Activated CD4-positive, alpha-beta T cell treated with anti-CD3 and anti-CD28 coated beads, Interleukin-2, Interleukin-6, amounts not matched to agents 100 ng/mL and 50 ng/mL, durations not matched to agents 16 hours and 8 hours (primary cell): ENCODE measurements around the gene TIRAP.
A peak's percentile ranks its signal among the peaks of the same experiment; 100 is the strongest.
"Not testable (repeated sequence)": the region's sequence is repeated elsewhere in the genome, so short reads cannot be mapped to it uniquely, and the experiment has no call there.

ENCODE experiments used
- DNase-seq: peaks from one replicate; pipeline ENCODE4 v3.0.0-alpha.2; 2020

Gene TIRAP

DNA sequence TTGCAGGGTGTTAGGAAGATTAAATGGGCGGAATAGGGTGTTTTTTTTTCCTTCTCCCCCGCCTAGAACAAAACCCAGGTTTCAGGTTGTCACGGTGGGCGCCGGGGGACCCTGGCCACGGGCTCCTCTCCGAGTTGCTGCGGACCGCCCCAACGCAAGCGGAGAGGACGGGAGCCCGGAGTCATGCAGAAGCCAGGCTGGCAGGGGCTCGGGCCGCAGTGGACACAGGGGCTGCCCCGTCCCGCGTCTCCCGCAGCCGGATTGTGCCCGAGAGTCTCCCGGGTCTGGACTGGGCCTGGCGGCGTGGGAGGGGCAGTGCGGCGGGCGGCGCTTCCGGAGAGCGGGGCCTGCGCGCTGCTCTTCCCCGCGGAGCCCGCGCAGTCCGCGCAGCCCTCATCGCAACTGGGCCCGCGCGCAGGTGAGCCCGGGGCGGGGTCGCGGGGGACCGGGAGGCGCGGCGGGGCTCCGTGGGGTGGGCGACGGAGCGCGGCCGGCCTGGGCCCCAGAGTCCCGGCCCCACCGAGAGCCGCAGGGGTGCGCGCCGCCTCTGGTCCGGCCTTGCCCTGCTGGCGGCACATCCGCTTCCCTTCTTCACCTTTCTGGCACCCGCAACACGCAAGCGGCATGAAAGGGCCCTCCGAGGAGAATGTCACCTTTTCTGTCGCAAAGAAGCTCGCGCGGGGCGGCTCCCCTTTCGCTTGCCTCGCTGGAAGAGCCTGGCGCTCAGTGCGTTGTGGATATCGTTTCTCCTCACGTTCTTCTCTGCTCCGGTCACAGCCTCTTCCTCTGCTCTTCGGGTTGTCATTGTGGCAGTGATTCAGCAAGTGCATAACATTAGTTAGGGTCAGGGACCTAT, at the start of gene TIRAP:
TSS of gene TIRAP (plus strand) at position 358 of the 856 bp plus-strand sequence. CDS start 7,802 bp downstream, outside the sequence.
- peak; percentile 68 for DNase-seq

DNA sequence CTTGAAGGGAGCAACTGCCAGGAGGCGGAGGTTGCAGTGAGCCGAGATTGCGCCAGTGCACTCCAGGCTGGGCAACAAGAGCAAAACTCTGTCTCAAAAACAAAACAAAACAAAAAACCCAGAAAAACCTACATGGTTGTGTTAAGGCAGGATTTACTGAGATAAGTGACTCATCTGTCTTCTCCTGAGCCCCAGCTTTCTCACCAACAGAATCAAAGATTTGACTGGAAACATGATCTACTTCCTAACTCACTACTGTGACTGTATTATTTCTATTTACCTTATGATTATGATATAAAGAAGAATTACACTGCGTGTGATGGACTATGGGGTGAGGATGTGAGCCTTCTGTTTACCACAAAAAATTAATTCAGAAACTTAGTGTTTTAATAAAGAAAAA, 49.5 kb upstream of the TIRAP start:
- no peak for DNase-seq

DNA sequence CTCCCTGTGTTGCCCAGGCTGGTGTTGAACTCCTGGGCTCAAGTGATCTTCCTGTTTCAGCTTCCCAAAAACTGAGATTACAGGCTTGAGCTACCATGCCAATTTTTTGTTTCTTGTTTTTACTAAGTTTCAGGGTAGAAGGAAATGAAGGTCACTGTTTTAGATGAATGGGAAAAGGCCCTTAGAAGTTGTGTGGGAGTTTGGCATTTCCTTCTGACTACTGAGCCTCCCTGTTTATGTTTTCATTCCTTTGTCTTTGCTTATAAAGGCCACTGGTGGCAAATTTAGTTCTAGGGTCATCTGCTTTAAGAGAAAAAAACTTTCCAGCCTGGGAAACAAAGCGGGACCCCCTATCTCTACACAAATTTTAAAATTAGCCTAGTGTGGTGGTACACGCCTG, 36.3 kb upstream of the TIRAP start:
- DNase-seq = no peak

GRCh38 chr11:126253265-126253664, 29.6 kb upstream of the TIRAP start:
- no peak for DNase-seq

GRCh38 chr11:126254819-126255218, 28.1 kb upstream of the TIRAP start:
- no peak for DNase-seq

GRCh38 chr11:126255507-126255906, 27.4 kb upstream of the TIRAP start:
- not testable (repeated sequence) for DNase-seq

DNA sequence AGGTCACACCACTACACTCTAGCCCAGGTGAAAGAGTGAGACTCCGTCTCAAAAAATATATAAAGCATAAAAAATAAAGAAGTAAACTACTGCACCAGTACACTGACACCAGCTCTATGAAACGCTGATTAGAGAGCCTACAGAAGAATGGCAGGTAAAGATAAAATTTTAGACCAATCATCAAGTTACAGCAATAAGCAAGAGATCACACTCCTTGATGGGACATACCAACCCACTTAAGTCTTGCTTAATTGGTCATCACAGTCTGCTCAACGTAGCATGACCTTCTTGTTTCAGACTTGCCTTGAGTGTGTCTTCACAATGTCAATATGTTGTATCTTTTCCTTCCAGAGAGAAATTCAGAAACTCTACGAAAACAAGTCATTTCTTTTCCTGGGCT, 26.7 kb upstream of the TIRAP start:
- DNase-seq = no peak

GRCh38 chr11:126257144-126257543, 25.7 kb upstream of the TIRAP start:
- no peak for DNase-seq

DNA sequence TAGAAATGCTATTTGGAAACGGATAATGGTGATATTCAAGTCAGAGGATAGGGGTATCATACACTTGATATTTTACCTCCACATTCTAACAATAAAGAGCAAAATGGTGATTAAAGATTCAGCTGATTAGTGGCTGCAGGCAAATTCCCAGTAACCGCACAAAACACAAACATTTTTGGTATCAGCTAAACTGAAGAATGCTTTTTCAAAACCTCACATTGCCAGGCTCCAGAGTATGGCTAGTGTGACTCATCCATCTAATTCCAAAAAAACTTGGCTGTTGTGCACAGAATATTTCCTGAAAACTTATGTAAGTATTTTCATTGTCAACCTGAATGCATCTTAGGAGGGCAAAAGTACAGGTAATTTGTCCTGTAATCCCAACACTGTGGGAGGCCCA, 25.1 kb upstream of the TIRAP start:
- DNase-seq = no peak

GRCh38 chr11:126262216-126262615, 20.7 kb upstream of the TIRAP start:
- DNase-seq = no peak

DNA sequence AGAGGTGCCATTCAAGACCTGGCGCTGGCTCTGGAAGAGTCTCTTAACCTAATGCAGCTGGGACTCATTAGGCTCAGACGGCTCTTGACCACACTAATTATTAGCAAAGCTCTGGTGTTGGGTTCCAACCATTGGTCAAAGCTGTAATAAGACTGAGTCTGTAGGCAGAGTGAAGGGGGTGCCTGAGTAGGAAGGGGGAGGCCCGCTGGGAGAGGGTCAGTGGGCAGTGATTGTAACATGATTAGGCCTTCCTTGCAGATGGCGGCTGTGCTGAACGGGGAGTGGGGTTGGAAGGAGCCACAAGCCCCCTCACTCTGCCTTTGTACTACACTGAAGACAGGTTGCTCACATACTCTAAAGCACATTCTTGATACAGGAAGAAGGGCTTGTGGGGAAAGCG, 19.4 kb upstream of the TIRAP start:
- no peak for DNase-seq

DNA sequence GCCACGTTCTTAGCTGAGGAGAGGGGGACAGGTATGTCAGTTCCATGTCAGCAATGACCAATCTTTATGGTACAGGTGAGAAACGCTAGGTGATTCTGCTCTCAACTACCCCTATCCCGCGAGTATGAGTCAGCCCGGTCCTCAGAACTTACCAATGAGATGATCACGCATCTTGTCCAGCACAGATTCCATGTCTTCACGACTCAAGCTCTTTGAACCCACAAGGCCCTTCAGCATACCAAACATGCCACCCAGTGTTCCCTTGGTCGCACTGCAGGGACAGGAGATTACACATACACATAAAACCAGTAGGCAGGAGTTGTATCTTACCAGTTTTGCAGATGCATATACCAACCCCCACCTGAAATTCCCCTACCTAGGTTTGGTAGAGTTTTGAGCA, 17.1 kb upstream of the TIRAP start:
- DNase-seq = no peak

DNA sequence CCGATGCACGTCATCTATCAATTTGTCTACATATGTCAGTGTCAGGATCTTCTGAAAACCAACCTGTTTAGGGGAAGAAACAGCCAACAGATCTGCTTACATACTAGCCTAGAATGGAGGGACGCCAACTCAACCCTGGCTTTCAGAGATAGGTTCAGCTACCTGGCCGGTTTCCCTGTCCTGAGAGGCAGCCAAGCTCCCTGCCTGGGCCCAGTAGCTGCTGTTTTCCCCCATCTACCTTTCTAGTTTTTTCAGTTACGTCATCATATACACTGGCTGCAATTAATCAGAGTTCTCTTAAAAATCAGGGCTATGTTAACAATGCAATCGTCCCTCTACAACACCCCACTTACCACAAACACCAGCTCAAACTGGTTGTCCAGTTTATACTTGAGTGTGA, 15.2 kb upstream of the TIRAP start:
- no peak for DNase-seq

DNA sequence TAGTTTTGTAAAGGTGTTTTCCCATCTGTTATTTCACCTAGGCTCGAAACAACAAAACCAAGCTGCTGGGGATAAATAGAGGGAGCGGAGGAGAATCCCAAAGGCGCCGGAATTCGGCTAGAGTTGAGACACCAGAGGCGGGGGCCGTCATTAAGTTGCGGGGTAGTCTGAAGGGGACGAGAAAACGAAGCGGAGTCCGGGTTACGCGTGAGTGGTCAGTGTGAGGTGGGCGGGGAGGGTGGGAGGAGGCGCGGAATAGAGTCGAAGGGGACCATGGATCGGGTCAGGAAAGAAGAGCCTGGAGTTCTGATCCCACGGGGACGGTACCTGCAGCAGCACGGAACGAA, 14.6 kb upstream of the TIRAP start:
- no peak for DNase-seq

DNA sequence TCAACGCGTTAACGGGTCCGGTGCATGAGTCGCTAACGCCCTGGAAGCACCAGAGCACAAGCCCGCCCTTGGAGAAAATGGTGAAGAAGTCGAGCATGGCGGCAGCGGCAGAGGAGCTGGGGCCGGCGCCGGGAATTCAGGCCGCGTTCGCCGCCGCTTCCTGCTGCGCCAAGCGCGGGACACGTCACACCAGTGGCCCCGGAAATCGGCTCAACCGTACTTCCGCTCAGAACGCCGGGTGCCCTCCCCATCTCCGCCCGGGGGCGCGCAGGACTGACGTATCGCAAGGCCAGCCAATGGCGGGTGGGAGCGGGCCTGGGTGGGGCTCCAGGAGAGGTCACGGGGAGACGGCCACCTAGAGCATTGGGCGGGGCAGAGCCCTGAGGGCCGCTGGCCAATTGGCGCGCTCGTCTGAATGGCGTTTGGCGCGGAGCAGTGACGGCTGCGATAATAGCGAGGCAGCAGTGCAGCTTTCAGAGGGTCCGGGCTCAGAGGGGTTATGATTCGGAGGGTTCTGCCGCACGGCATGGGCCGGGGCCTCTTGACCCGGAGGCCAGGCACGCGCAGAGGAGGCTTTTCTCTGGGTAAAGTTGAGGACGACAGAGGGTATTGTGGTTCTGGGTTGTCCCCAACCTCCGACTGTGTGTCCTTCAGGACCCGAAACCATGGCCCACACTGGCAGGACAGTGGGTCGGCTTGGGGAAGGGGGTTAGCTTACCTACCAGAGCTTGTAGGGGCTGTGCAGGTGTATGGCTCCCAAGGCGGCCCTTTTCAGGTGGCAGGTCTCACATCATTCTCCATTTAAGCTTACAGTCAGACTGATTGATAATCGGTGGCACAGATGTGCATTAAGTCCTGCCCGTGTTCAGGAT, 13.9 kb upstream of the TIRAP start, which contains the start of the genes FOXRED1 and SRPRA:
TSS of gene FOXRED1 (plus strand) at position 447 of the 872 bp plus-strand sequence. CDS start at position 500, 53 bp downstream.
TSS of gene SRPRA (minus strand) at position 188 of the 872 bp plus-strand sequence. CDS start at position 97, 91 bp downstream.
- peak; percentile 100 for DNase-seq

GRCh38 chr11:126277322-126277721, 5.6 kb upstream of the TIRAP start:
- no peak for DNase-seq

- no peak for DNase-seq
These were observed 5.1 kb upstream of the TIRAP start for GRCh38 chr11:126277780-126278179.

GRCh38 chr11:126279191-126279590, 3.7 kb upstream of the TIRAP start:
- no peak for DNase-seq

DNA sequence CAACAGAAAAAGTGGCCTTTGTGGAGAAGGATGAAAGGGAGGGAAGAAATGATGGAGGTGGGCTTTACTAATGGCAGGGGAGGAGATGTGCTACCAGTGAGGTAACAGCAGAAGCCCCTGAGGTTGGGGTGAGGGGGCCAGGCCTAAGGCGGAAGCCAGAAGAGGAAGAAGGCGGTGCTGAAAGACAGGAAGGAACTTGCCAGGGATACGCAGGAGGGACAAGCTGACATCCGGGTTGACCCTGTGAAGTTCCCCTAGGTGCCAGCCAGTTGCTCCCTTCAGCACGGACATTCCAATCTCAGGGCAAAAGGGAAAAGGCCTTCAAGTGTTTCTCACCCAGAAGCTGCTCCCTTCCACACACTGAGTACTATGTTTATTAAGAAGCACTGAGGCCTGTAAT, 2.3 kb upstream of the TIRAP start:
- DNase-seq = no peak

DNA sequence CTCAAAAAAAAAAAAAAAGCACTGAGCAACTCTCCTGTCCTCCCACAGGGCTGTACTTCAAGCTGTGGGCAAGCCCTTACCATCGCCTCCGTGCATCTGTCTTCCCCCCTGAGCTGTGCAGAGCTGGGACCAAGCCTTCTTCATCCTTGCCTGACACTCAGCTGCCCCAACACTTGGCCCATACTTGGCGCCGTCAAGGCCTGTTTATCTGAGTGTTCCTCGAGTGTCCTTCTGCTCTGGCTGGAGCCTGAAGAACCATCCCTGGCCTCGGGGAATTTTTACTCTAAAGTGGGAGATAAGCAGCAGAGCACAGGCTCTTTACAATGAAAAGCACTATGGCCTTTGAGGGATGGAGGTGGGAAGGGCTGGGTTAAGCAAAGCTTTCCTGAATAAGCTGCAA, 1.6 kb upstream of the TIRAP start:
- no peak for DNase-seq

GRCh38 chr11:126281666-126282175, 1.2 kb upstream of the TIRAP start:
- DNase-seq = no peak

GRCh38 chr11:126282361-126282735, 545 bp upstream of the TIRAP start:
- DNase-seq = peak; percentile 31

GRCh38 chr11:126284829-126285228, 1.9 kb downstream of the TIRAP start:
- peak; percentile 78 for DNase-seq

- no peak for DNase-seq
These were observed 5.3 kb downstream of the TIRAP start for GRCh38 chr11:126288237-126288636.
